GM23338 (cell line): ENCODE results near the gene RPRD1A. TPM values are rescaled to one million over a fixed set of nuclear protein-coding genes. Genes with fewer than 3 reads are reported as not detected.

Source experiments
- ATAC-seq: fragments of 200-7000 bp; cut with Tn5 transposase; 3 replicates; pipeline ENCODE4 v1.9.1; 2020
- DNase-seq: peaks from one replicate; pipeline ENCODE4 v3.0.0-alpha.2; 2015; ENCODE audit warnings: low spot score
- H2AFZ ChIP-seq: fragments of 200-600 bp; sonication (generic); 2 replicates; pipeline ENCODE4 v1.8.0; 2016; ENCODE audit warnings: antibody characterized with exemption, mild to moderate bottlenecking, moderate library complexity
- H3F3A ChIP-seq: fragments of 200-600 bp; sonication (generic); replicated peaks from 2 replicates; pipeline ENCODE4 v1.8.0; 2017; ENCODE audit warnings: antibody characterized with exemption, mixed run types, low read depth
- H3K27ac ChIP-seq: fragments of 200-600 bp; sonication (generic); 2 replicates; pipeline ENCODE4 v1.6.1; 2016; ENCODE audit warnings: low read depth
- H3K27me3 ChIP-seq: fragments of 200-600 bp; sonication (generic); 2 replicates; pipeline ENCODE4 v1.8.0; 2016; ENCODE audit warnings: mild to moderate bottlenecking, mixed run types, moderate library complexity; ENCODE audit not compliant: insufficient read depth
- H3K36me3 ChIP-seq: fragments of 200-600 bp; sonication (generic); 2 replicates; pipeline ENCODE4 v1.8.0; 2016; ENCODE audit warnings: mild to moderate bottlenecking; ENCODE audit not compliant: insufficient read depth
- H3K4me1 ChIP-seq: fragments of 200-600 bp; sonication (generic); 2 replicates; pipeline ENCODE4 v1.8.0; 2016; ENCODE audit warnings: mild to moderate bottlenecking, moderate library complexity; ENCODE audit not compliant: insufficient read depth
- H3K4me2 ChIP-seq: fragments of 200-600 bp; sonication (generic); 2 replicates; pipeline ENCODE4 v1.7.1; 2017; ENCODE audit warnings: mixed run types
- H3K4me3 ChIP-seq: fragments of 200-600 bp; sonication (generic); 2 replicates; pipeline ENCODE4 v1.6.1; 2016; ENCODE audit warnings: mixed run types
- H3K79me2 ChIP-seq: fragments of 200-600 bp; sonication (generic); replicated peaks from 2 replicates; pipeline ENCODE4 v1.8.0; 2017; ENCODE audit warnings: mild to moderate bottlenecking; ENCODE audit not compliant: insufficient read depth
- H3K9me2 ChIP-seq: fragments of 200-600 bp; sonication (generic); 2 replicates; pipeline ENCODE4 v1.8.0; 2017; ENCODE audit not compliant: insufficient read depth
- H4K20me1 ChIP-seq: fragments of 200-600 bp; sonication (generic); replicated peaks from 2 replicates; pipeline ENCODE4 v1.8.0; 2017; ENCODE audit warnings: mild to moderate bottlenecking; ENCODE audit not compliant: insufficient read depth
- H3K27ac Mint-ChIP-seq: 2 replicates; pipeline ENCODE4 v1.8.0; 2020; ENCODE audit warnings: inconsistent platforms, mild to moderate bottlenecking, moderate library complexity, mixed read lengths
- H3K27me3 Mint-ChIP-seq: 3 replicates; pipeline ENCODE4 v1.8.0; 2022; ENCODE audit warnings: low read depth, mild to moderate bottlenecking, moderate library complexity, mixed read lengths, inconsistent platforms; ENCODE audit not compliant: insufficient read depth, poor library complexity
- H3K36me3 Mint-ChIP-seq: 3 replicates; pipeline ENCODE4 v1.8.0; 2021; ENCODE audit warnings: low read depth, mild to moderate bottlenecking, inconsistent platforms, moderate library complexity, mixed read lengths
- H3K4me1 Mint-ChIP-seq: 3 replicates; pipeline ENCODE4 v1.8.0; 2020; ENCODE audit warnings: mild to moderate bottlenecking, inconsistent platforms, mixed read lengths
- H3K4me3 Mint-ChIP-seq: 3 replicates; pipeline ENCODE4 v1.8.0; 2021; ENCODE audit warnings: moderate library complexity, mild to moderate bottlenecking, inconsistent platforms, mixed read lengths
- H3K9me3 Mint-ChIP-seq: 3 replicates; pipeline ENCODE4 v1.8.0; 2020; ENCODE audit warnings: moderate library complexity, mild to moderate bottlenecking, inconsistent platforms, mixed read lengths
- CREB1 ChIP-seq: fragments of 250-450 bp; sonication (Bioruptor Pico); IDR thresholded peaks from 2 replicates; pipeline ENCODE4 v1.5.0; 2020; ENCODE audit warnings: low read depth, mild to moderate bottlenecking, moderate library complexity
- EZH2 ChIP-seq: fragments of 200-600 bp; sonication (generic); IDR thresholded peaks from one replicate; pipeline ENCODE4 v1.8.0; 2017; ENCODE audit warnings: antibody characterized with exemption, mild to moderate bottlenecking, low read depth; ENCODE audit not compliant: unreplicated experiment
- EZH2phosphoT487 ChIP-seq: fragments of 200-600 bp; sonication (generic); IDR thresholded peaks from one replicate; pipeline ENCODE4 v1.8.1; 2018; ENCODE audit warnings: antibody characterized with exemption; ENCODE audit not compliant: unreplicated experiment
- JUNB ChIP-seq: IDR thresholded peaks from one replicate; pipeline ENCODE4 v1.6.1; 2016; ENCODE audit warnings: antibody characterized with exemption; ENCODE audit not compliant: unreplicated experiment
- NANOG ChIP-seq: IDR thresholded peaks from 2 replicates; pipeline ENCODE4 v1.6.1; 2016; ENCODE audit warnings: antibody characterized with exemption, borderline replicate concordance
- POLR2AphosphoS5 ChIP-seq: IDR thresholded peaks from 2 replicates; pipeline ENCODE4 v1.6.1; 2016; ENCODE audit warnings: antibody characterized with exemption, low read depth
- STAT1 ChIP-seq: IDR thresholded peaks from one replicate; pipeline ENCODE4 v1.6.1; 2016; ENCODE audit warnings: antibody characterized with exemption; ENCODE audit not compliant: unreplicated experiment
- ZNF114 ChIP-seq: fragments of 250-450 bp; sonication (Bioruptor Pico); IDR thresholded peaks from 2 replicates; pipeline ENCODE4 v1.5.0; 2020; ENCODE audit warnings: mild to moderate bottlenecking, moderate library complexity
- ZNF331 ChIP-seq: fragments of 250-450 bp; sonication (Bioruptor Pico); IDR thresholded peaks from 2 replicates; pipeline ENCODE4 v1.5.0; 2020; ENCODE audit warnings: low read depth, mild to moderate bottlenecking, moderate library complexity
- polyA plus RNA-seq: library from polyadenylated mRNA; unstranded; fragments of >200 nt; fragmentation: Nextera tagmentation; extraction: Ambion mirVana; gene quantifications from 2 replicates; pipeline ENCODE4 v1.2.1, GENCODE V29; 2016
- total RNA-seq: library from RNA; depleted of rRNA; stranded (reverse); fragments of >200 nt; shearing (Covaris generic); gene quantifications from 2 replicates; pipeline ENCODE4 v1.2.3, GENCODE V29; 2014
- TF ChIP-seq, protein P1 (sequence below): IDR thresholded peaks from one replicate; pipeline ENCODE4 v1.6.1; 2018; ENCODE audit warnings: antibody characterized with exemption; ENCODE audit not compliant: unreplicated experiment
- TF ChIP-seq, protein P2 (sequence below), 2 experiments: fragments of 200-600 bp in 1 of 2; sonication (generic) in 1 of 2; conservative IDR thresholded peaks; 2 replicates each; pipeline versions ENCODE4 v1.5.1 to v1.6.1; 2016 to 2017; ENCODE audit warnings: antibody characterized with exemption in 2 of 2, low read depth in 2 of 2, mild to moderate bottlenecking in 2 of 2, moderate library complexity in 1 of 2
- TF ChIP-seq, protein P3 (sequence below): fragments of 250-450 bp; sonication (Bioruptor Pico); IDR thresholded peaks from 2 replicates; pipeline ENCODE4 v1.5.0; 2020; ENCODE audit warnings: mild to moderate bottlenecking, moderate library complexity
- TF ChIP-seq, protein P4 (sequence below): IDR thresholded peaks from 2 replicates; pipeline ENCODE4 v1.6.1; 2016; ENCODE audit warnings: antibody characterized with exemption

RPRD1A gene
- total and polyA plus RNA-seq, 2 experiments from 2014 or later: 67.9 to 157 TPM

DNA sequence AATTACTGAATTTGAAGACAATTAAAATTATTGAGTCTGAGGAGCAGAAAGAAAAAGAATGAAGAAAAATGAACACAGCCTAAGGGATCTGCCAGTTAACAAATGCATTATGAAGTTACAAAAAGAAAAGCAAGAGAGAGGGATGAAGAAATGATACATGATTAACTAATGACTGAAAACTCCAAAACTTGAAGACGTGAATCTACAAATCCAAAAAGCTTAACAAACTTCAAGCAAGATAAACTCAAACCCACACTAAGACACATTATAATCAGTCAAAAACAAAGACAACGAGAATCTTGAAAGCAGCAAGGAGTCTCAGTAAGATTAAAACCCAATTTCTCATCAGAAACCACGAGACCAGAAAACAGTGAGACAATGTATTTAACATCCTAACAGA, 15.6 kb downstream of the RPRD1A start:
- Histone ChIP-seq H3K4me1 (peaks cover 26% of the 10 kb centered on the region), H3K4me3 (no peak overlapping the region), H2AFZ (no peak overlapping the region), H4K20me1 (peaks cover 48% of the 10 kb centered on the region), H3K4me2 (no peak overlapping the region), H3K79me2 (peaks cover 100% of the 10 kb centered on the region), H3K9me2 (no peaks in the 10 kb centered on the region), H3K36me3 (no peaks in the 10 kb centered on the region), H3K27me3 (no peaks in the 10 kb centered on the region), H3F3A (no peaks in the 10 kb centered on the region), H3K27ac (no peak overlapping the region)
- TF ChIP-seq, protein P1, sequence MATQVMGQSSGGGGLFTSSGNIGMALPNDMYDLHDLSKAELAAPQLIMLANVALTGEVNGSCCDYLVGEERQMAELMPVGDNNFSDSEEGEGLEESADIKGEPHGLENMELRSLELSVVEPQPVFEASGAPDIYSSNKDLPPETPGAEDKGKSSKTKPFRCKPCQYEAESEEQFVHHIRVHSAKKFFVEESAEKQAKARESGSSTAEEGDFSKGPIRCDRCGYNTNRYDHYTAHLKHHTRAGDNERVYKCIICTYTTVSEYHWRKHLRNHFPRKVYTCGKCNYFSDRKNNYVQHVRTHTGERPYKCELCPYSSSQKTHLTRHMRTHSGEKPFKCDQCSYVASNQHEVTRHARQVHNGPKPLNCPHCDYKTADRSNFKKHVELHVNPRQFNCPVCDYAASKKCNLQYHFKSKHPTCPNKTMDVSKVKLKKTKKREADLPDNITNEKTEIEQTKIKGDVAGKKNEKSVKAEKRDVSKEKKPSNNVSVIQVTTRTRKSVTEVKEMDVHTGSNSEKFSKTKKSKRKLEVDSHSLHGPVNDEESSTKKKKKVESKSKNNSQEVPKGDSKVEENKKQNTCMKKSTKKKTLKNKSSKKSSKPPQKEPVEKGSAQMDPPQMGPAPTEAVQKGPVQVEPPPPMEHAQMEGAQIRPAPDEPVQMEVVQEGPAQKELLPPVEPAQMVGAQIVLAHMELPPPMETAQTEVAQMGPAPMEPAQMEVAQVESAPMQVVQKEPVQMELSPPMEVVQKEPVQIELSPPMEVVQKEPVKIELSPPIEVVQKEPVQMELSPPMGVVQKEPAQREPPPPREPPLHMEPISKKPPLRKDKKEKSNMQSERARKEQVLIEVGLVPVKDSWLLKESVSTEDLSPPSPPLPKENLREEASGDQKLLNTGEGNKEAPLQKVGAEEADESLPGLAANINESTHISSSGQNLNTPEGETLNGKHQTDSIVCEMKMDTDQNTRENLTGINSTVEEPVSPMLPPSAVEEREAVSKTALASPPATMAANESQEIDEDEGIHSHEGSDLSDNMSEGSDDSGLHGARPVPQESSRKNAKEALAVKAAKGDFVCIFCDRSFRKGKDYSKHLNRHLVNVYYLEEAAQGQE: no peak
- no peak for TF ChIP-seq ZNF114 (CRISPR knock-in tag)
- TF ChIP-seq, protein P2, sequence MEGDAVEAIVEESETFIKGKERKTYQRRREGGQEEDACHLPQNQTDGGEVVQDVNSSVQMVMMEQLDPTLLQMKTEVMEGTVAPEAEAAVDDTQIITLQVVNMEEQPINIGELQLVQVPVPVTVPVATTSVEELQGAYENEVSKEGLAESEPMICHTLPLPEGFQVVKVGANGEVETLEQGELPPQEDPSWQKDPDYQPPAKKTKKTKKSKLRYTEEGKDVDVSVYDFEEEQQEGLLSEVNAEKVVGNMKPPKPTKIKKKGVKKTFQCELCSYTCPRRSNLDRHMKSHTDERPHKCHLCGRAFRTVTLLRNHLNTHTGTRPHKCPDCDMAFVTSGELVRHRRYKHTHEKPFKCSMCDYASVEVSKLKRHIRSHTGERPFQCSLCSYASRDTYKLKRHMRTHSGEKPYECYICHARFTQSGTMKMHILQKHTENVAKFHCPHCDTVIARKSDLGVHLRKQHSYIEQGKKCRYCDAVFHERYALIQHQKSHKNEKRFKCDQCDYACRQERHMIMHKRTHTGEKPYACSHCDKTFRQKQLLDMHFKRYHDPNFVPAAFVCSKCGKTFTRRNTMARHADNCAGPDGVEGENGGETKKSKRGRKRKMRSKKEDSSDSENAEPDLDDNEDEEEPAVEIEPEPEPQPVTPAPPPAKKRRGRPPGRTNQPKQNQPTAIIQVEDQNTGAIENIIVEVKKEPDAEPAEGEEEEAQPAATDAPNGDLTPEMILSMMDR (conservative IDR thresholded peaks at IDR 0.05; ENCODE audit: low read depth in 2 of 2): no peak
- TF ChIP-seq, protein P3, sequence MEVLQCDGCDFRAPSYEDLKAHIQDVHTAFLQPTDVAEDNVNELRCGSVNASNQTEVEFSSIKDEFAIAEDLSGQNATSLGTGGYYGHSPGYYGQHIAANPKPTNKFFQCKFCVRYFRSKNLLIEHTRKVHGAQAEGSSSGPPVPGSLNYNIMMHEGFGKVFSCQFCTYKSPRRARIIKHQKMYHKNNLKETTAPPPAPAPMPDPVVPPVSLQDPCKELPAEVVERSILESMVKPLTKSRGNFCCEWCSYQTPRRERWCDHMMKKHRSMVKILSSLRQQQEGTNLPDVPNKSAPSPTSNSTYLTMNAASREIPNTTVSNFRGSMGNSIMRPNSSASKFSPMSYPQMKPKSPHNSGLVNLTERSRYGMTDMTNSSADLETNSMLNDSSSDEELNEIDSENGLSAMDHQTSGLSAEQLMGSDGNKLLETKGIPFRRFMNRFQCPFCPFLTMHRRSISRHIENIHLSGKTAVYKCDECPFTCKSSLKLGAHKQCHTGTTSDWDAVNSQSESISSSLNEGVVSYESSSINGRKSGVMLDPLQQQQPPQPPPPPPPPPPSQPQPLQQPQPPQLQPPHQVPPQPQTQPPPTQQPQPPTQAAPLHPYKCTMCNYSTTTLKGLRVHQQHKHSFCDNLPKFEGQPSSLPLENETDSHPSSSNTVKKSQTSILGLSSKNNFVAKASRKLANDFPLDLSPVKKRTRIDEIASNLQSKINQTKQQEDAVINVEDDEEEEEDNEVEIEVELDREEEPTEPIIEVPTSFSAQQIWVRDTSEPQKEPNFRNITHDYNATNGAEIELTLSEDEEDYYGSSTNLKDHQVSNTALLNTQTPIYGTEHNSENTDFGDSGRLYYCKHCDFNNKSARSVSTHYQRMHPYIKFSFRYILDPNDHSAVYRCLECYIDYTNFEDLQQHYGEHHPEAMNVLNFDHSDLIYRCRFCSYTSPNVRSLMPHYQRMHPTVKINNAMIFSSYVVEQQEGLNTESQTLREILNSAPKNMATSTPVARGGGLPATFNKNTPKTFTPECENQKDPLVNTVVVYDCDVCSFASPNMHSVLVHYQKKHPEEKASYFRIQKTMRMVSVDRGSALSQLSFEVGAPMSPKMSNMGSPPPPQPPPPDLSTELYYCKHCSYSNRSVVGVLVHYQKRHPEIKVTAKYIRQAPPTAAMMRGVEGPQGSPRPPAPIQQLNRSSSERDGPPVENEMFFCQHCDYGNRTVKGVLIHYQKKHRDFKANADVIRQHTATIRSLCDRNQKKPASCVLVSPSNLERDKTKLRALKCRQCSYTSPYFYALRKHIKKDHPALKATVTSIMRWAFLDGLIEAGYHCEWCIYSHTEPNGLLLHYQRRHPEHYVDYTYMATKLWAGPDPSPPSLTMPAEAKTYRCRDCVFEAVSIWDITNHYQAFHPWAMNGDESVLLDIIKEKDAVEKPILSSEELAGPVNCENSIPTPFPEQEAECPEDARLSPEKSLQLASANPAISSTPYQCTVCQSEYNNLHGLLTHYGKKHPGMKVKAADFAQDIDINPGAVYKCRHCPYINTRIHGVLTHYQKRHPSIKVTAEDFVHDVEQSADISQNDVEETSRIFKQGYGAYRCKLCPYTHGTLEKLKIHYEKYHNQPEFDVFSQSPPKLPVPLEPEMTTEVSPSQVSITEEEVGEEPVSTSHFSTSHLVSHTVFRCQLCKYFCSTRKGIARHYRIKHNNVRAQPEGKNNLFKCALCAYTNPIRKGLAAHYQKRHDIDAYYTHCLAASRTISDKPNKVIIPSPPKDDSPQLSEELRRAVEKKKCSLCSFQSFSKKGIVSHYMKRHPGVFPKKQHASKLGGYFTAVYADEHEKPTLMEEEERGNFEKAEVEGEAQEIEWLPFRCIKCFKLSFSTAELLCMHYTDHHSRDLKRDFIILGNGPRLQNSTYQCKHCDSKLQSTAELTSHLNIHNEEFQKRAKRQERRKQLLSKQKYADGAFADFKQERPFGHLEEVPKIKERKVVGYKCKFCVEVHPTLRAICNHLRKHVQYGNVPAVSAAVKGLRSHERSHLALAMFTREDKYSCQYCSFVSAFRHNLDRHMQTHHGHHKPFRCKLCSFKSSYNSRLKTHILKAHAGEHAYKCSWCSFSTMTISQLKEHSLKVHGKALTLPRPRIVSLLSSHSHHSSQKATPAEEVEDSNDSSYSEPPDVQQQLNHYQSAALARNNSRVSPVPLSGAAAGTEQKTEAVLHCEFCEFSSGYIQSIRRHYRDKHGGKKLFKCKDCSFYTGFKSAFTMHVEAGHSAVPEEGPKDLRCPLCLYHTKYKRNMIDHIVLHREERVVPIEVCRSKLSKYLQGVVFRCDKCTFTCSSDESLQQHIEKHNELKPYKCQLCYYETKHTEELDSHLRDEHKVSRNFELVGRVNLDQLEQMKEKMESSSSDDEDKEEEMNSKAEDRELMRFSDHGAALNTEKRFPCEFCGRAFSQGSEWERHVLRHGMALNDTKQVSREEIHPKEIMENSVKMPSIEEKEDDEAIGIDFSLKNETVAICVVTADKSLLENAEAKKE (CRISPR knock-in tag): no peak
- no peak for TF ChIP-seq JUNB
- no peak for TF ChIP-seq CREB1 (CRISPR knock-in tag)
- TF ChIP-seq EZH2: no peak
- no peak for TF ChIP-seq ZNF331
- no peak for TF ChIP-seq POLR2AphosphoS5
- TF ChIP-seq, protein P4, sequence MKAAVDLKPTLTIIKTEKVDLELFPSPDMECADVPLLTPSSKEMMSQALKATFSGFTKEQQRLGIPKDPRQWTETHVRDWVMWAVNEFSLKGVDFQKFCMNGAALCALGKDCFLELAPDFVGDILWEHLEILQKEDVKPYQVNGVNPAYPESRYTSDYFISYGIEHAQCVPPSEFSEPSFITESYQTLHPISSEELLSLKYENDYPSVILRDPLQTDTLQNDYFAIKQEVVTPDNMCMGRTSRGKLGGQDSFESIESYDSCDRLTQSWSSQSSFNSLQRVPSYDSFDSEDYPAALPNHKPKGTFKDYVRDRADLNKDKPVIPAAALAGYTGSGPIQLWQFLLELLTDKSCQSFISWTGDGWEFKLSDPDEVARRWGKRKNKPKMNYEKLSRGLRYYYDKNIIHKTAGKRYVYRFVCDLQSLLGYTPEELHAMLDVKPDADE: no peak
- no peak for TF ChIP-seq NANOG
- no peak for TF ChIP-seq STAT1
- no peak for TF ChIP-seq EZH2phosphoT487
- H3K36me3 Mint-ChIP-seq: peaks cover 11% of the 10 kb centered on the region
- no peaks in the 10 kb centered on the region for H3K27me3 Mint-ChIP-seq
- DNase-seq (no peak), ATAC-seq (no peak)
- H3K9me3 Mint-ChIP-seq: peaks cover 12% of the 10 kb centered on the region; the same call in 2 of the 3 replicates
- no peak overlapping the region for H3K4me3 Mint-ChIP-seq
- peaks cover 32% of the 10 kb centered on the region for H3K4me1 Mint-ChIP-seq
- H3K27ac Mint-ChIP-seq: 0 out of 2 replicates have a peak overlapping the region, but pooled peaks have one; percentile 11
